ENCODE results near the gene ASB10.

The ASB10 gene

DNA sequence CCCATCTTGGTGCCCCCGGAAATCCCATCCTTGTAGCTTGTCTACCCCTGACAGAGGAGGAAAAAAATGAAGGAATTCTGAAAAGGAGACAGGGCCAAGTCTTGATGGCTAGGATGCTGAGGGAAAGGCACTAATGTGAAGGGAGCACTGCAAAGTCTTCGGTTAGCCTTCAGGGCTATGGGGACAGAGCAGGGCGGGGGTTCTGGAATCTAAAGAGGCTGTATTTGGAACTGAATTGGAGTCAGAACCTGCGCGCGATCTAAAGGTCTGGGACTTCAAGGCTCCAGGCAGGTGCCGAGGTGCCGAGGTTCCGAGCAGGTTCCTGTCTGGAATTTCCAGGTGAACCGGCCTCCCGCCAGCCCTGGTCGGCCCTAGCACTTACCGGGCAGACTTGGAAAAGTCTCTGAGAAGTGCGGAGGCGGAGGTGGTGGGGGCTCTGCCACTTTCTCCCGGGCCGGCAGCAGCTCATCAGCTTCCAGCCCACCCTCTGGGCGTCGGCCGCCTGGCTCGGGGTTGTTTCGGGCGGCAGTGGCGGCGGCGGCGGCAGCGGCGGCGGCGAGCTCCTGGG is 20.3 kb downstream of the ASB10 start:
- no peak for DNase-seq (ENCODE audit: low read depth in 2 of 2)

DNA sequence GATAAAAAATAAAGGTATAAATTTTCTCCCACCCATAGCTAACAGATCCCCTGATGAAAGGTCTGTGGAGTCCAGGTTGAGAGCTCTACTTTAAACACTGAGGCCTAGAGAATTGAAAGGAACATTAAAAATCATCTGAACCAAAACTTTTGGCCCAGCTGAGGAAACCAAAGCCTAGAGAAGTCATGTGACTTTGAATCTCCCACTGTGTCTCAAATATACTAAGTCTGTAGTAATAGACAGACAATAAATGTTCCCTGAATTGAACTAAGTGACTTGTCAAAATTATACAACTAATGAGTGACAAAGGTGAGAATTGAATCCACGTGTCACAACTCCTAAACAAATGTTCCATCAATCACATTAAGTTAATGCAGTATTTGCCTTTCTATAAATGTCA is 25.3 kb downstream of the ASB10 start:
- no peak for DNase-seq (ENCODE audit: low read depth in 2 of 2)

DNA sequence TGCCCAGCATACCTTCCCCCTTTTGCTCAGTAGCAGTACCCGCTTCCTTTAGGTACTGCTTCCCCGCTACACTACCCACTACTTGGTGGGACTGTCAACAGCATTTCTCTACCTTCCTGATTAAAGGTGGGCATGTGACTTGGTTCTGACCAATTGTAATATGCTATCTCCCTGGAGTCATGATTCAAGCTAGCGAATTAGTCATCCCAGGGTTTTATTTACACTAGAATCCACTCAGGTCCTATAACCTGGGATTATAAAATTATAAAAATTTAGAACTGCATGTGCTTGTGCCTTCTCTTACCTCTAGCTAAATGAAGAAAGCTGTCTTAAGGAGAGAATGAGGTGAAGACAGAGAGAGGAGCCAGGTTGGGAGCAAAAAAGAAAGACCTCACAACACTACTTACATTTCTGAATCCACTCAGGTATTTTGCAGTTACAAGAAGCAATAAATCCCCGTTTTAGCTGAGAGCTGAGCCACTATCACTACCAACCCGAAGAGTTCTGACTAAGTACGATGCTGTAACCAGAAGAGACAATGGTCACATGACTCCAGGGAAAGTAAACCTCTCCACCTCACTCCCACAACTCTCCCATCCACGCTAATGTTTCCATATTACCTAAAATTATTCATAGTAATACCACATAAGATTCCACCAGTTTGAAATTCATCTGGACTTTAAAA is 29.3 kb downstream of the ASB10 start:
- DNase-seq (ENCODE audit: low read depth in 2 of 2), result no peak

DNA sequence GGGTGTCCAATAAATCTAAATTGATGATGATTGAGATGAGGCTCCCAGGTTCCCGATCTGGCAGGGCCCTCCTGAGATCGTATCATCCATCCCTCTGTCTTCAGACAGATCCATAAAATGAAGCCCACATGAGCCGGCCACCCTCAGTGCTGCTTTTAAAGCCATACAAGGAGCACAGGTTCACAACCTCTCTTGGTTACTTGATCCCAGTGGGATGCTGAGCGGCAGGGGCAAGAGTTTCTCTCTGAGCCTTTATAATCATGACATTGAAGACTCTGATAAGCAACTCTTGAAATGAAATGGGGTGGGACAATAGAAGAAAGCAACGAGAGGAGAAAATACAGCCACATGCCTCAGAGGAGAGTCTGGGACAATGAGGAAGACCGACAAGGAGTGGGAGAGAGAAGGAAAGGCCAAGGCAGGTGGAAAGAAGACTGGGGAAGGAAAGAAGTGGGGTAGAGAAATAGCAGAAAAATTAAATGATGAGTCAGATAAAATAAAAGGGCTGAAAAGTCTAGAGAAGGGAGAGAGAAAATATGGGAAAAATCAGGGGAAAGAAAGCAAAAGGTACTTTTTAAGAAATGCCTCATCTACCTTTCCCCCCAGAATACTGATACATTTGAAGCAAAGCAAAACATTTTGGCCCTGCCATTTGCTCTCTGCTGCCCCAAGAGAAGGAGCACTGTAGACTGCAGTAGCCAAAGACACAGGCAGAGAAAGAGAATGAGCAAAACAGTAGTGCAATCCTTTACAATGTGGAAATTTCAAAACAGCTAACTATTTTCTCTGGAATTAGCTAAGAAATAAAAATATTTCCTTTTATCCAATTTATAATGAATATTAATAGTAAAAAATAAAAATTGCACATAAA is 34.2 kb downstream of the ASB10 start:
- DNase-seq (ENCODE audit: low read depth in 2 of 2), result no peak

DNA sequence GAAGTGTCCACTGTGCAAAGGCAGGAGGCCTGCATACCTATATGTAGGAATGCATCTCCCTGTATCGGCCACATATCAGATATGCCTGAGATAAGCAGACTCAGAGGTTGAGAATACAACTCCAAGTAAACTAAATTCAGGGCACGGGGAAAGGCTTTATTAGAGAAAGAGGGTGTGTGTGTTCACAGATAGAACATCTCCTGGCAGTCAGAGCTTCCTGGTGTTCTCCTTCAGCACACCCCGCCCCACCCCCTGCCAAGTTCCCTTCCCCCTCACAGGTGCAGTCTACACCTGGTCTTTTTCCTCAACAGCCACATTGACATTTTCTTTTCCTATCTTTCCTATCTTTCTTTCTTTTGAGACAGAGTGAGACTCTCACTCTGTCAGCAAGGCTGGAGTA is 36.7 kb downstream of the ASB10 start:
- DNase-seq (ENCODE audit: low read depth in 2 of 2), result no peak

DNA sequence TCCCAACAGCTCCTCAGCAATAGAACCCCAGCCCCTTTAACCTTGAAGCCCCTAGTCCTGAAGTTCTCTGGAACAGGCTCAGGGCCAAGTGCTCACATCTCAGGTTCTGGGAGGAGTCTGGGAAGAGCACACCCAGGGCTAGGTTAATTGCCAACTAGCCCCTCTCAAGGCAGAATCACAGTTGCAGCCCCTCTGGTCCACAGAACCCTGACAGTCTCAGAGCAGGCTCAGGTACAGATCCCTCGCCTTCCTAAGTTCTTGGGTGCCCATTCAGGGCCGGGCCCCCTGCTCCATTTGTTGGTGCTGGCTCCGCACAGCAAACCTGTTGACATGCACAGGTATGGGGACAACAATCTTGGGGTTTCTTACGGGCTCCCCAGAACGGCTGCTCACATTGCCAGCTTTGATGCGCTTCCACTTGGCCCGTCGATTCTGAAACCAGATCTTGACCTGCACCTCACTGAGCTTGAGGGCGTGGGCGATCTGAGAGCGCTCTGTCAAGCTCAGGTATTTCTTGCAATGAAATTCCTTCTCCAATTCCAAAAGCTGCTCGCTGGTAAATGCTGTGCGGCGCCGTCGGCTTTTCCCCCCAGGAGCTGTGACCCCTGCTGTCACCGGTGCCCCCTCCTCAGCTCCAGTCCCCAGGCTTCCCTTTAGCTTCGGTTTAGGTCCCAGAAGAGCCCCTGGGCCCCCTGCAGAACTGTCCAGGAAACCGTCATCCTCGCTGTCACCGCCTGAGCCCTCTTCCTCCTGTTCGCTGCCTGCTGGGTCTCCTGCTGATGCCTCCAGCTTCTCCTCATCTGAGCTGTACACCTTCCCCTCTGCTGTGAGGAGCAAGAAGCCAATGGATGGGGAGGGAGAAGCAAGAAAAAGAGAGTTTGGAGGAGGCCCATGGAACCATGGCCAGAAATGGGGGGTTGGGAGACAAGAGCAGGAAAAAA is 38.5 kb downstream of the ASB10 start:
- no peak for DNase-seq (ENCODE audit: low read depth in 2 of 2)

DNA sequence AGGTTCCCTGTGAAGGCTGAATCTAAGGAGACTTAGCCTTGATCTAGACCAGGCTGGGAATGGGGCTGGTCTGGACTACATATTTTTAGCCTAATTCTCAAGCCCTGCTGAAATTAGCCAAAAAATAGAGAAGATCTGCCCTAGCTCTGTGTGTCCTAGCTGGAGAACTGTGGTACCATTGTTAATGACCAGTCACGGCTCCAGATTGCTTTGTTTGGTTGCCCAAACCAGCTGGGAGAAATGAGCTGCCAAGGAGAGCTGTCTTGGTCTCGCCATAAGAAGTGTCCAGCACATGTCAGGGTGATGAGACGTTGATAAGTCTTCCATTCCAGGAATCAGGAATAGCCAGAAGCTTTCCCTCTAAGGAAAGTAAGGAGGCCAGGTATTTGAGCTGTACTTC is 40.3 kb downstream of the ASB10 start:
- DNase-seq (ENCODE audit: low read depth in 2 of 2), result no peak

DNA sequence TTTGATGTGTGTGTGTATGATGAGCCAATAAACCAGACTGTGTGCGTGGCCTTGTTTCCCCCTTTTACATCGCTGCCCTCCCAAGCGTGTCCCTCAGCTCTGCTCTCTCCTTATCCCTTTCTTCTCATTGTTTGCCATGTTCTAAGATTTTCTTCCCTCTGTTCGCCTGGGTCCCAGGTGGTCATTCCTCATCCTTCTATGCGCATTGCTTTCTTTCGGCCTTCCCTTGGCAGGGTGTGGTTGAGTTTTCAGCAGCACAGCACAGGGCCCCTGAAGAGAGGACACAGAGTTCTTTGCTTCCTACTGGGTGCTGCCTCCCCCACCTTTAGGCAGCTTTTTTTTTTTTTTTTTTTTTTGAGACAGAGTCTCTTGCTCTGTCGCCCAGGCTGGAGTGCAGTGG is 42.7 kb downstream of the ASB10 start:
- no peak for DNase-seq (ENCODE audit: low read depth in 2 of 2)

DNA sequence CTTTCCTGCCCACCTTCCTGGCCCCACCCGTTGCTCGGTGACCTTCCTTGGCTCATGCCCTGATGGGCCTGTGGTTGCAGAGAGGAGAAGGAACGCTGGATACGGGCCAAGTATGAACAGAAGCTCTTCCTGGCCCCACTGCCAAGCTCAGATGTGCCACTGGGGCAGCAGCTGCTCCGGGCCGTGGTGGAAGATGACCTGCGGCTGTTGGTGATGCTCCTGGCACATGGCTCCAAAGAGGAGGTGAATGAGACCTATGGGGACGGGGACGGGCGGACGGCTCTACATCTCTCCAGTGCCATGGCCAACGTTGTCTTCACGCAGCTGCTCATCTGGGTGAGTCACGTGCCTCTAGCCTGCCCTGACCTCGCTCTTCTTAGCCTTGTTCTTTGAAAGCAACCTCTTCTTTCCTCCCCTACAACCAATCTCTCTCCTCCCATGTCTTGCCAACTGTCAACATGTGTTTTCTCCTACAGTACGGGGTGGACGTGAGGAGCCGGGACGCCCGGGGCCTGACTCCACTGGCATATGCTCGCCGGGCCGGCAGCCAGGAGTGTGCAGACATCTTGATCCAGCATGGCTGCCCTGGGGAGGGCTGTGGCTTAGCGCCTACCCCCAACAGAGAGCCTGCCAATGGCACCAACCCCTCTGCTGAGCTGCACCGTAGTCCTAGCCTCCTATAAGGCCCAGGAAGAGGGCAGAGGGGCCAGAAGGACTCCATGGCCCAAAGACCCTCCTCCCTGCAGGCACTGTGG is 43.6 kb downstream of the ASB10 start:
- no peak for DNase-seq (ENCODE audit: low read depth in 2 of 2)

DNA sequence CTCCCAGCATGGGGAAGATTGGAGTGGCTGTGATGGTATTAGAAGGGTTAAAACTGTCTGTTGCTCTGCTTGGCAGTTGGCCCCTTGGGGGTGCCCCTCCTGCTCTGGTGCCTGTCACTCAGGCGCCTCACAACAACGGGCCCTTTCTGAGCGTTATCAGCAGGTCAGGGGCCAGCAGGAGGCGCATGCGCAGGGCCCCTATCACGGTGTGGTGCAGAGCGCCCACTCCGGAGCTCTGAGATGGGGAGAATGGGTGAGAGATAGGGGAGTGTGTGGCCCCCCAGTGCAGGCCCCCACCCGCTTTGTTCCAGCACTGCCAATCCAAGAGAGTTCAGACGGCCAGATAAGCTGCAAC is 44.4 kb downstream of the ASB10 start:
- no peak for DNase-seq (ENCODE audit: low read depth in 2 of 2)

DNA sequence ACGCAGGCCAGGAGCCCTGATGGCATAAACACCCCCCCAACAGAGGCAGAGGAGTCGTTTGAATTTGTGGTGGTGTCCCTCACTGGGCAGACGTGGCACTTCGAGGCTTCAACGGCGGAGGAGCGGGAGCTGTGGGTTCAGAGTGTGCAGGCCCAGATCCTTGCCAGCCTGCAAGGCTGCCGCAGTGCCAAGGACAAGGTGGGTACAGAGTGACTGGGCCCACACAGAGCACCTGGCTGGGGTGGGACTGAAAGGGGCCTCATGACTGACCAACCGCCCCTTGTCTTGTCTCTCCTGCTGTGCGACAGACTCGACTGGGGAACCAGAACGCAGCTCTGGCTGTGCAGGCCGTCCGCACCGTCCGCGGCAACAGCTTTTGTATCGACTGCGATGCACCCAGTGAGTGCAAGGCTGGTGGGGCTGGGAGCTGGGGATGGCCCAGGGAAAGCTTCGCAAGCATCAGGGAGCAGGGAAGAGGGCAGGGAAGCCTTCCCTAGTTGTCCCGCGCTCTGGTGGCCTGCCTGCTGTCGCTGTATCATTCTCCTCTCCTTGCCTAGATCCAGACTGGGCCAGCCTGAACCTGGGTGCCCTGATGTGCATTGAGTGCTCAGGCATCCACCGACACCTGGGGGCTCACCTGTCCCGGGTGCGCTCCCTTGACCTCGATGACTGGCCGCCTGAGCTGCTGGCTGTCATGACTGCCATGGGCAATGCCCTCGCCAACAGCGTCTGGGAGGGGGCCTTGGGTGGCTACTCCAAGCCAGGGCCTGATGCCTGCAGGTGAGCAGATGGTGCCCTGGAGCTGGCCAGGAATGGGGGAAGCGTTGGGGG is 45.0 kb downstream of the ASB10 start:
- no peak for DNase-seq (ENCODE audit: low read depth in 2 of 2)

DNA sequence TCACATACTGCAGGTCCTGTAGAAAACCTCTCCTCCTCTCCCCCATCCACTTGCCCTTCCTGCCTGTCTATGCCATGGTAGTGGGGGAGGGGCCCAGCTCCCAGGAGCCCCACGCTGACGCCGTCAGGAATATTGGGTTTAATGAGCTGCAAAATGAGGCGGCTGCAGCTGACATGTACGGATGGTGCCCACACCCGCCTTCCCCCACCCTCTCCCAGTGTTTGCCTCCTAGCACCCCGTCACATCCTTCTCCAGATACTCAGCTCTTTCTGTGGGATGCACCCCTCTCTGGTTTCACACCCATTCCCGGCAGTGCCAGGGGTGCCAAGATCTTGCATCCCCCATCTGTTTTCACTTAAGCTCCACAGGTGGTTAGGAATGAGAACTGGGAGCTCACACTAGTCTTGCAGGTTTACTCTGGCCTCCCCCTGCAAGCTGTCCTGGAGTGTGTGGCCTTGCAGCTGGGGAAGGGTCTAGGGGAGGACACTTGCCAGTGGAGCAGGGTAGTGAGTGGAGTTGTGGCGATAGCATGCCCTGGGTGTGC is 45.7 kb downstream of the ASB10 start:
- DNase-seq (ENCODE audit: low read depth in 2 of 2), result no peak

DNA sequence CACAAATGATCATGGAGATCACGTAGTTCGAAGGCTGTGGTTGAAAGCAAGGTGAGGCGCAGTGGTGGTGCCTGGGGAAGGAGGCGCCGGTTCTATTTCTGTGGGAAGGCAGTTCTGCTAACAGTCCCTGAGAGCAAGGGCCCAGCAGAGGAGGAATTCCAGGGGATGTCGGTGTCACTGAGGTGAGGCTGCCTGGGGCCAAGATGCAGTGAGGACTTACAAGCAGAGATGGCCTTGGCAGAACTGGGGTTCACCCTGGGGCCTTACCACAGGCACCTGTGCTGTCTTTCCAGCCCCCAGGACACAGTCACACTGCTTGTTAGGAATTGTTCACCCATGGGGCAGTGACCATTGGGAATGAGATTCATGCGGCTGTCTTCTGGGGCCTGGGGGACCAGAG is 46.2 kb downstream of the ASB10 start:
- no peak for DNase-seq (ENCODE audit: low read depth in 2 of 2)

DNA sequence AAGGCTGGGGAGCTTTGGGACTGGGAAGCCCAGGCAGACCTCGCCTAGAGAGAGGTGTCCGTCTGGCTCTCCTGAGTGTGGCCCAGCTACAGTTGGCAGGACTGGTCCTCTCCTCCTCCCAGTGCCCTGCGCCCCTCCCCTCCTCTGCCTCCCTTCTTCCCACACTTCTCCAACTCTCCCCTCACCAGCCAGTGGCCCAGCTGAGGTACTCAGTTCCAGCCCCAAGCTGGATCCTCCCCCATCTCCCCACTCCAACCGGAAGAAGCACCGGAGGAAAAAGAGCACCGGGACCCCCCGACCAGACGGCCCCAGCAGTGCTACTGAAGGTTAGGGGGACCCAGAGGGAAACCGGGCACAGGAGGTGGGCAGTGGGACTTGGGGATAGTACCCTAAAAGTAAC is 47.3 kb downstream of the ASB10 start:
- DNase-seq (ENCODE audit: low read depth in 2 of 2), result no peak

DNA sequence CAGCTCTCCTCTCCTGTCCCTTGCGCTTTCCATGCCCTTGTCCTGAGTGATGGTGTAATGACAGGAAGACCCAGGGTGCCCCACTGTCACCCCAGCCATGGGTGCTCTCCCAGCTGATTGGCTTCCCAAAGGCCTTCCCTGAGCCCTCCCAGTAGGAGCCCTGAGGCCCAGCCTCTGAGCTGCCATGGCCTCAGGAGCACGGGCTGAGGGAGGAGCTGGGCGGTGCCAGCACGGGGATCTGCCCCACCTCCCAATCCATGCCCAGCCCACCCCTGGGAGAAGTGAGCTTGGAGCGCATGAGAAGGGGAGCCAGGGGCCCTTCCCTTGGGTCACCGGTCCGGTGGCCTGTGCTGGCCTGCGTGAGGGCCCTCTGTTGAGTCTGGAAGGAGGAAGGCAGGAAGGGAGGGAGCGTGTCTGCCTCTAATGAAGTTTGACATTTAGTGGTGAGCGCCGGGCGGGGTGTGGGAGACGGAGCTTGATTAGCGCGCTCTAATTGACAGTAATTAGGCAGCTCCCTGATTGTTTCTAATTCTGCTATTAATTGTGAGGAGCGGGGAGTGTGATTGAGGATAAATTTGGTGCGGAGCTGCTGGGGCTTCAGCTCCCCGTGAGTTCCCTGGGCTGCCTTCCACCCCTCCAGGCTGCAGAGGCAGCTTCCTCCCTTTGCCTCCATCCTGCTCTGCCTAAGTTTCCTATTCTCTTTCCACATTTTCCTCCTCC is 47.8 kb downstream of the ASB10 start:
- no peak for DNase-seq (ENCODE audit: low read depth in 2 of 2)

DNA sequence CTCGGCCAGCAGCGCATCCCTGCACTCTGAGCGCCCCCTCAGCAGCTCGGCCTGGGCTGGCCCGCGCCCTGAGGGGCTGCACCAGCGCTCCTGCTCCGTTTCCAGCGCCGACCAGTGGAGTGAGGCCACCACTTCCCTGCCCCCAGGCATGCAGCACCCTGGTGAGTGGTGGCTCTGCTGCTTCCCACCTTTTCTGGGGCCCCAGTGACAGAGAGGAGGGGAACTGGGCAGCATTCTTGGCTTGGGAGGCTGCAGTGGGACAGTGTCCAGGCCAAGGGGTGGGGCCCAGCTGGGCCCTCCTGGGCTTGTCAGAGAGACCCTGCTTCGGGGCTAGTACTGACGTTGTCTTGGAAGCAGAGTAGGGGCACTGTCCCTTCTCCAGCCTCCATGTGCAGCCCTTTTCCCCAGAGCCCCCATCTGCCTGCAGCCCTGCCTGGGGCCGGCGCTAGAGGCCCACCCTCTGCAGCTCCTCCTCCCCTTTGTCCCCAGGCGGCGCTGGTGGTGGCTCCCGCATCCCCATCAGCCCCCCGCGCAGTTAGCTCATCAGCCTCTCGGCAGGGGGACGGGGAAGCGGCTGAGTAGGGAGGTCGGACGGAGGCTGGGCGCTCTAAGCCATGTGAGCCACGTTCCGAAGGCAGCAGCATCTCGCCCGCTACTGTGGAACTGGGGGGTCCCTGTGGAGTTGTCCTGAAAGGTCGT is 48.7 kb downstream of the ASB10 start:
- no peak for DNase-seq (ENCODE audit: low read depth in 2 of 2)

DNA sequence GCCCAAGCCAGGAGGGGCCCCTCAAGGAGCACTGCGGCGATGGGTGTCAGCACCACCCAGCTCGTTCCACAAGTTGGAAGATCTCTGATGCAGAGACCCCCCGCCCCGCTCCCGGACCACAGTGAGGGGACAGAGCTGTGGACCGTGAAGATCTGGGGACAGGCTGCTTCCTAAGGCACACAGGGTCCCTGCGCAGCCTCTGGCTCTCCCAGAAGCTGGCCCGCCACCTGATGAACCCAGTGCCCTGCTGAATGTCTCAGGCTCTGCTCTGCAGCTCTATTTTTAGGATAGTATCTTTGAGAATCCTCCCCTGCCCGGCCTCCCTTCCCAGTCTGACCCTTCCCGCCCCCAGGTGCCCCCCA is 49.3 kb downstream of the ASB10 start:
- no peak for DNase-seq (ENCODE audit: low read depth in 2 of 2)

DNA sequence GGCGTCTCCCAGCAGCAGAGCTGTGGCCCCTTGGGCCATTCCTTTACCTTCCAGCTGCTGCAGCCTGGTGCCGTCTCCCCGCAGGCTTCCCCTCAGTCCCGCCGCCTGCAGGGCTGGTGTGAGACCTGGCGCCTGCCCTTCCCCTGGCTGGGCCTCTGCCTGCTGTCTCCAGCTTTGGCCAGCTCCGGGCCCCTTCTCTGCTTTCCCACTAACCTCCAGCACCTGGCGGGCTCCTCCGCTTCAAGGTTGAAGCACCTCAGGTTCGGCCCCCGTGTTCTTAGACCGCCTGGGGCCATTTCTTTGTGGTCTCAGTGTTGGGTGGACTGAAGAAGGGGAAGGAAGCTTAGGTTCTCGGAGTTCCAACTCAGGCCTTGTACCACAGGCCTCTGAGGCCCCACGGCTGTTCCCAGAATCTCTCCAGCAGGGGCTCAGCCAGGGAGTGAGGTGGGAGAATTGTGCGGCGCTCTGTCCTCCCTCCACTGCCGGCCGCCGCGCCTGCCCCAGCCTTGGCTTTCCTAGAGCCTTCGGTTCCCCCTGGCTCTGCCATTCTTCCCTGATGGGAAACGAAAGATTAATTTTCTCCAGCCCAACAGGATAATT is 49.9 kb downstream of the ASB10 start:
- DNase-seq (ENCODE audit: low read depth in 2 of 2), result no peak
